ENCODE data around the gene F2RL1. TPM values are rescaled to one million over a fixed set of nuclear protein-coding genes. Genes with fewer than 3 reads are reported as not detected.
"Not testable (repeated sequence)": the region's sequence is repeated elsewhere in the genome, so short reads cannot be mapped to it uniquely, and the experiment has no call there.

F2RL1 gene
- total RNA-seq, 1 donor from 2014 or later, result 0.42 TPM

DNA sequence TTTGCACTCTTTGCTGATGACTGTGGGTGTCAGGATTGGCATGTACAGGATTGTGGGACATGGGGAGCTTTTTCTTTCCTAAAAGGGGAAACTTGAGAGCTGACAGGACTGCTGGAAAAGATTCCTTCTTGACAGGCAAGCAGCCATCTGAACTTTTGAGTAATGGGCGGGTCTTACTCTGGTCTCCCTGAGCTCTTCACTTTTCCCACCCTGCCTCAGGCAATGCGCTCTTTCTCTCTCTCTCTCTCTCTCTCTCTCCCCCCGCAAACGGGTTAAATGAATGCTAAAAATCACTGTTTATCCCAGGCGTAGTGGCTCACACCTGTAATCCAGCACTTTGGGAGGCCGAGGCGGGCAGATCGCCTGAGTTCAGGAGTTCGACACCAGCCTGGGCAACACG is 37.1 kb upstream of the F2RL1 start:
- TF ChIP-seq, protein P1, sequence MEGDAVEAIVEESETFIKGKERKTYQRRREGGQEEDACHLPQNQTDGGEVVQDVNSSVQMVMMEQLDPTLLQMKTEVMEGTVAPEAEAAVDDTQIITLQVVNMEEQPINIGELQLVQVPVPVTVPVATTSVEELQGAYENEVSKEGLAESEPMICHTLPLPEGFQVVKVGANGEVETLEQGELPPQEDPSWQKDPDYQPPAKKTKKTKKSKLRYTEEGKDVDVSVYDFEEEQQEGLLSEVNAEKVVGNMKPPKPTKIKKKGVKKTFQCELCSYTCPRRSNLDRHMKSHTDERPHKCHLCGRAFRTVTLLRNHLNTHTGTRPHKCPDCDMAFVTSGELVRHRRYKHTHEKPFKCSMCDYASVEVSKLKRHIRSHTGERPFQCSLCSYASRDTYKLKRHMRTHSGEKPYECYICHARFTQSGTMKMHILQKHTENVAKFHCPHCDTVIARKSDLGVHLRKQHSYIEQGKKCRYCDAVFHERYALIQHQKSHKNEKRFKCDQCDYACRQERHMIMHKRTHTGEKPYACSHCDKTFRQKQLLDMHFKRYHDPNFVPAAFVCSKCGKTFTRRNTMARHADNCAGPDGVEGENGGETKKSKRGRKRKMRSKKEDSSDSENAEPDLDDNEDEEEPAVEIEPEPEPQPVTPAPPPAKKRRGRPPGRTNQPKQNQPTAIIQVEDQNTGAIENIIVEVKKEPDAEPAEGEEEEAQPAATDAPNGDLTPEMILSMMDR (IDR thresholded peaks at IDR 0.05; ENCODE audit: partially characterized antibody, unreplicated experiment), result no peak
- Mint-ChIP-seq H3K36me3 (ENCODE audit: unreplicated experiment) (no peaks in the 10 kb centered on the region), H3K9me3 (ENCODE audit: unreplicated experiment) (peaks cover 2% of the 10 kb centered on the region), H3K27ac (ENCODE audit: unreplicated experiment) (no peak overlapping the region), H3K27me3 (ENCODE audit: unreplicated experiment) (no peaks in the 10 kb centered on the region), H3K4me3 (ENCODE audit: unreplicated experiment) (no peak overlapping the region), H3K4me1 (ENCODE audit: low read depth, unreplicated experiment) (no peaks in the 10 kb centered on the region)
- no peak for DNase-seq

DNA sequence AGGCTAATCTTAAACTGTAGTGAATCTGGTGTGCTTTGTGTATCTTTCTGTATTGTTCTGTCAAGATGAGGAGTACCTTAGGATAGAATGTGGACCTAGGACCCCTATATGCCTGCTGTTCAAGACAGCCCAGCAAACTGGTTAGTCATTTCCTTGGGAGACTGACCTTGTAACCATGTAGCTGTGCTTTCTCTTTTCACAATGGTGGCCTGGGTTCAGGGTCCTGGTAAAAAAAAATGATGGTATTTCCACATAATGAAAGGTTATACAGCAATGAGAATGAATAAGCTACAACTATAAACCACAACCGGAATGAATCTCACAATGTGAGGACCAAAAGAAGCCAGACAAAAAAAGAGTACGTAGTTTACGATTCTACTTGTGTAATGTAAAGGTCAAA is 36.4 kb upstream of the F2RL1 start:
- Mint-ChIP-seq H3K4me3 (ENCODE audit: unreplicated experiment) (no peak overlapping the region), H3K36me3 (ENCODE audit: unreplicated experiment) (no peaks in the 10 kb centered on the region), H3K27ac (ENCODE audit: unreplicated experiment) (no peak overlapping the region), H3K4me1 (ENCODE audit: low read depth, unreplicated experiment) (no peaks in the 10 kb centered on the region), H3K9me3 (ENCODE audit: unreplicated experiment) (peaks cover 2% of the 10 kb centered on the region), H3K27me3 (ENCODE audit: unreplicated experiment) (no peaks in the 10 kb centered on the region)
- DNase-seq, result no peak
- TF ChIP-seq, protein P1 (IDR thresholded peaks at IDR 0.05; ENCODE audit: partially characterized antibody, unreplicated experiment), result no peak

DNA sequence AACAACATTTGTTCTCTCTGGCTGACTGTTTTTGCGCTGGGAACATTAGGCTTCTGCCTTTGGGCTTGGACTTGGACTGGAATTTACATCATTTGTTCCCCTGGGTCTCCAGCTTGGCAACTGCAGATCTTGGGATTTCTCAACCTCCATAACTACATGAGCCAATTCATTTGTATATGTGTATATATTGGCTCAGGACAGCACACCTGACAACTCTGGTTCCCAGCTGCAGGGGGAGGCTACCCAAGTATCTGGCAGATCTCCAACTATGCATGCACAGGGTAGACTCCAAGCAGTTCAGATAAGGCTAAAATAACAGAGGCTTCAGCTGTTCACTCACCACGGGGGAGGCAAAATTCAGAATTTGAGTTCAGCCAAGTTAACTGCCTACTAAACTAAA is 31.6 kb upstream of the F2RL1 start:
- Mint-ChIP-seq H3K27ac (ENCODE audit: unreplicated experiment) (no peak overlapping the region), H3K4me1 (ENCODE audit: low read depth, unreplicated experiment) (no peaks in the 10 kb centered on the region), H3K27me3 (ENCODE audit: unreplicated experiment) (peaks cover 4% of the 10 kb centered on the region), H3K9me3 (ENCODE audit: unreplicated experiment) (peaks cover 5% of the 10 kb centered on the region), H3K4me3 (ENCODE audit: unreplicated experiment) (no peak overlapping the region), H3K36me3 (ENCODE audit: unreplicated experiment) (peaks cover 4% of the 10 kb centered on the region)
- DNase-seq, result no peak
- TF ChIP-seq, protein P1 (IDR thresholded peaks at IDR 0.05; ENCODE audit: partially characterized antibody, unreplicated experiment), result no peak

DNA sequence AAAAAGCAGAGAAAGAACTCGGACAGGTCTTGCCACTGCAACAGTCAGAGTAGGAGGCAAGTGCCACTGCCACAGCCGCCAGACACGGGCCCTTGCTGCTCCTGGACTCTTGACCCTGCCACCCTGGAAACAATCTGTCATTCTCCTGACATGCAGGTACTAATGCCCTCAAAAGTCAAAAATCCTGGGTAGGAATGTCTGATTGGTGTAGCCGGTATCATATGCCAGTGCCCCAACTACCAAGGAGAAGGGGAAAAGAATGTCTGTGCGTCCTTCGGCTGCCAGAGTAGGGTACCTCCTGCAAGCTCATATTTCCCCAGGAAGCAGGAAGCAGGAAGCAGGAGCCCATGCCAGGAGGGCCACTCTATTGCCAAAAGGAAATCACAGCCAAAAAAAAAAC is 30.5 kb upstream of the F2RL1 start:
- no peak overlapping the region for H3K4me3 Mint-ChIP-seq (ENCODE audit: unreplicated experiment)
- H3K27me3 Mint-ChIP-seq (ENCODE audit: unreplicated experiment), result peaks cover 4% of the 10 kb centered on the region
- H3K36me3 Mint-ChIP-seq (ENCODE audit: unreplicated experiment), result peaks cover 4% of the 10 kb centered on the region
- no peak for DNase-seq
- H3K27ac Mint-ChIP-seq (ENCODE audit: unreplicated experiment), result no peak overlapping the region
- H3K4me1 Mint-ChIP-seq (ENCODE audit: low read depth, unreplicated experiment), result no peaks in the 10 kb centered on the region
- peaks cover 5% of the 10 kb centered on the region for H3K9me3 Mint-ChIP-seq (ENCODE audit: unreplicated experiment)
- TF ChIP-seq, protein P1 (IDR thresholded peaks at IDR 0.05; ENCODE audit: partially characterized antibody, unreplicated experiment), result no peak

DNA sequence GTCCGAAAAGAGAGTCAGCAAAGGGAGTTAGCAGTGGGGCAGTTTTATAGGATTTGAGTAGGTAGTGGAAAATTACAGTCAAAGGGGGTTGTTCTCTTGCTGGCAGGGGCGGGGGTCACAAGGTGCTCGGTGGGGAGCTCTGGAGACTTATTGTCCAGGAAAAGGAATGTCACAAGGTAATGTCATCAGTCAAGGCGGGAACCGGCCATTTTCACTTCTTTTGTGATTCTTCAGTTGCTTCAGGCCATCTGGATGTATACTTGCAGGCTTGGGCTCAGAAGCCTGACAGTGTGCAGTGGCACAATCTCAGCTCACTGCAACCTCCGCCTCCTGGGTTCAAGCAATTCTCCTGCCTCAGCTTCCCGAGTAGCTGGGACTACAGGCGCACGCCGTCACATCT is 29.6 kb upstream of the F2RL1 start:
- H3K27ac Mint-ChIP-seq (ENCODE audit: unreplicated experiment); H3K27me3 Mint-ChIP-seq (ENCODE audit: unreplicated experiment); H3K4me3 Mint-ChIP-seq (ENCODE audit: unreplicated experiment); H3K9me3 Mint-ChIP-seq (ENCODE audit: unreplicated experiment); H3K4me1 Mint-ChIP-seq (ENCODE audit: low read depth, unreplicated experiment); DNase-seq; H3K36me3 Mint-ChIP-seq (ENCODE audit: unreplicated experiment): not testable (repeated sequence)
